Measurements from ENCODE around the gene IDNK.

The IDNK gene

GRCh38 chr9:83622939-83623678 lies at the start of gene IDNK:
Gene IDNK (plus strand): TSS chr9:83623143. CDS start chr9:83623172, 29 bp downstream.
- no peak for TF ChIP-seq CTCF (IDR thresholded peaks at IDR 0.05; ENCODE audit: borderline replicate concordance, control extremely low read depth, extremely low read depth, insufficient read depth, missing control alignments)
- in situ Hi-C loops (cut with MboI; ENCODE audit: low sequenced_read_pairs, unreplicated experiment), result no loop called here
- peak; percentile 85 for DNase-seq (ENCODE audit: low spot score)

GRCh38 chr9:83574482-83574881 lies 48.5 kb upstream of the IDNK start:
- in situ Hi-C loops (cut with MboI; ENCODE audit: low sequenced_read_pairs, unreplicated experiment), result no loop called here
- TF ChIP-seq CTCF (IDR thresholded peaks at IDR 0.05; ENCODE audit: borderline replicate concordance, control extremely low read depth, extremely low read depth, insufficient read depth, missing control alignments), result no peak
- DNase-seq (ENCODE audit: low spot score), result no peak

- DNase-seq (ENCODE audit: low spot score), result no peak
- TF ChIP-seq CTCF (IDR thresholded peaks at IDR 0.05; ENCODE audit: borderline replicate concordance, control extremely low read depth, extremely low read depth, insufficient read depth, missing control alignments), result no peak
- in situ Hi-C loops (cut with MboI; ENCODE audit: low sequenced_read_pairs, unreplicated experiment), result no loop called here
Observed at GRCh38 chr9:83582029-83582428, 40.9 kb upstream of the IDNK start.

- TF ChIP-seq CTCF (IDR thresholded peaks at IDR 0.05; ENCODE audit: borderline replicate concordance, control extremely low read depth, extremely low read depth, insufficient read depth, missing control alignments), result peak; percentile 37
- in situ Hi-C loops (cut with MboI; ENCODE audit: low sequenced_read_pairs, unreplicated experiment), result no loop called here
- DNase-seq (ENCODE audit: low spot score), result peak; percentile 44
Observed at GRCh38 chr9:83583151-83584014, 39.6 kb upstream of the IDNK start.

- TF ChIP-seq CTCF (IDR thresholded peaks at IDR 0.05; ENCODE audit: borderline replicate concordance, control extremely low read depth, extremely low read depth, insufficient read depth, missing control alignments), result no peak
- no peak for DNase-seq (ENCODE audit: low spot score)
- in situ Hi-C loops (cut with MboI; ENCODE audit: low sequenced_read_pairs, unreplicated experiment), result no loop called here
Observed at GRCh38 chr9:83584995-83585394, 37.9 kb upstream of the IDNK start.

GRCh38 chr9:83588256-83588655 lies 34.7 kb upstream of the IDNK start:
- no peak for DNase-seq (ENCODE audit: low spot score)
- no peak for TF ChIP-seq CTCF (IDR thresholded peaks at IDR 0.05; ENCODE audit: borderline replicate concordance, control extremely low read depth, extremely low read depth, insufficient read depth, missing control alignments)
- in situ Hi-C loops (cut with MboI; ENCODE audit: low sequenced_read_pairs, unreplicated experiment), result no loop called here

Data from GM13976 (cell line).